HG03196 (cell line): ENCODE results near the gene DDX42.

Experiments used
- ATAC-seq: cut with Tn5 transposase; IDR thresholded peaks from one replicate; pipeline ENCODE4 v1.9.1; 2021; ENCODE audit not compliant: unreplicated experiment

DDX42 gene

GRCh38 chr17:63774141-63774968 is at the start of gene DDX42:
DDX42 (plus strand) TSS chr17:63774170; CDS start chr17:63787050, 12,880 bp downstream.
- peak; percentile 4 for ATAC-seq

- ATAC-seq = no peak
These were observed 38.3 kb upstream of the DDX42 start for GRCh38 chr17:63735691-63736090.

GRCh38 chr17:63740464-63741142 is 33.4 kb upstream of the DDX42 start:
- no peak for ATAC-seq

GRCh38 chr17:63741143-63741407 is 32.9 kb upstream of the DDX42 start:
- peak; percentile 23 for ATAC-seq

GRCh38 chr17:63741408-63742173 is 32.4 kb upstream of the DDX42 start, which contains the start of gene STRADA:
STRADA (minus strand) TSS chr17:63741799; CDS start chr17:63728369, 13,430 bp downstream.
- ATAC-seq = peak; percentile 77

- ATAC-seq = no peak
These were observed 22.2 kb upstream of the DDX42 start for GRCh38 chr17:63751806-63752205.

- ATAC-seq = no peak
These were observed 21.3 kb upstream of the DDX42 start for GRCh38 chr17:63752707-63753106.

GRCh38 chr17:63753215-63753614 is 20.8 kb upstream of the DDX42 start:
- ATAC-seq = no peak

- ATAC-seq = no peak
These were observed 19.9 kb upstream of the DDX42 start for GRCh38 chr17:63754046-63754445.

GRCh38 chr17:63758428-63758827 is 15.5 kb upstream of the DDX42 start:
- no peak for ATAC-seq

GRCh38 chr17:63760771-63761539 is 13.0 kb upstream of the DDX42 start:
- no peak for ATAC-seq

GRCh38 chr17:63762161-63763078 is 11.6 kb upstream of the DDX42 start:
- no peak for ATAC-seq

- no peak for ATAC-seq
These were observed 9.3 kb upstream of the DDX42 start for GRCh38 chr17:63764716-63765115.

GRCh38 chr17:63766754-63767153 is 7.2 kb upstream of the DDX42 start:
- no peak for ATAC-seq

- ATAC-seq = no peak
These were observed 5.5 kb upstream of the DDX42 start for GRCh38 chr17:63768433-63768832.

GRCh38 chr17:63772801-63773271 is 1.1 kb upstream of the DDX42 start:
- no peak for ATAC-seq

GRCh38 chr17:63773272-63774140 is 464 bp upstream of the DDX42 start, which contains the start of gene CCDC47:
CCDC47 (minus strand) TSS chr17:63773597; CDS start chr17:63766175, 7,422 bp downstream.
- ATAC-seq = peak; percentile 83

- ATAC-seq = no peak
These were observed 947 bp downstream of the DDX42 start for GRCh38 chr17:63774969-63775265.

GRCh38 chr17:63775420-63775819 is 1.4 kb downstream of the DDX42 start:
- no peak for ATAC-seq
